ENCODE results near the gene AGTPBP1. TPM values are rescaled to one million over a fixed set of nuclear protein-coding genes. Genes with fewer than 3 reads are reported as not detected.

AGTPBP1 gene
- 3.8 and 4.3 TPM in 2 replicates for polyA plus RNA-seq (2012; rRNA removed)
- 5.1 and 6.7 TPM in 2 replicates for polyA plus RNA-seq (2012; cell fraction: cytosol; rRNA removed)
- polyA plus RNA-seq (2012; cell fraction: nucleus; rRNA removed): 3.8 and 9.4 TPM in 2 replicates

GRCh38 chr9:85741875-85742596, at the start of gene AGTPBP1:
Gene AGTPBP1, minus strand, starts transcription at chr9:85741954. Its CDS starts 29,421 bp downstream, at chr9:85712533.
- no peak for TF ChIP-seq REST (IDR thresholded peaks at IDR 0.05; ENCODE audit: low read depth, low read length)
- 0 out of 2 replicates have a peak, but pooled peaks have one; percentile 24 for TF ChIP-seq USF2 (IDR thresholded peaks at IDR 0.05; ENCODE audit: borderline replicate concordance, low read depth, low read length)
- peak; percentile 62 for TF ChIP-seq NRF1 (IDR thresholded peaks at IDR 0.05; ENCODE audit: low read depth, low read length)
- TF ChIP-seq TAF1 (IDR thresholded peaks at IDR 0.05; ENCODE audit: borderline replicate concordance, low read depth, low read length): 0 out of 2 replicates have a peak, but pooled peaks have one; percentile 13
- TF ChIP-seq POLR2AphosphoS5 (IDR thresholded peaks at IDR 0.05; ENCODE audit: low read depth, low read length): peak; percentile 58; the same call in 1 of the 2 replicates
- no peak for TF ChIP-seq ELF1 (IDR thresholded peaks at IDR 0.05)
- no peak for TF ChIP-seq TCF12 (IDR thresholded peaks at IDR 0.05)
- peak; percentile 76 for TF ChIP-seq USF1 (IDR thresholded peaks at IDR 0.05; ENCODE audit: borderline replicate concordance, low read depth)
- peak; percentile 68 for TF ChIP-seq CHD2 (IDR thresholded peaks at IDR 0.05; ENCODE audit: low read length, partially characterized antibody)
- peak; percentile 33 for TF ChIP-seq MAX (IDR thresholded peaks at IDR 0.05; ENCODE audit: low read depth)
- no peak for TF ChIP-seq RFX5 (IDR thresholded peaks at IDR 0.05; ENCODE audit: low read length)
- peak; percentile 21; the same call in 1 of the 2 replicates for TF ChIP-seq PBX3 (IDR thresholded peaks at IDR 0.05)
- TF ChIP-seq IRF3 (IDR thresholded peaks at IDR 0.05; ENCODE audit: low read depth, low read length): no peak
- TF ChIP-seq MXI1 (IDR thresholded peaks at IDR 0.05; ENCODE audit: low read depth, low read length): peak; percentile 71; the same call in 1 of the 2 replicates
- Histone ChIP-seq H3K9me2 (no peaks in the 10 kb centered on the region), H3K9me3 (no peaks in the 10 kb centered on the region), H3K4me3 (ENCODE audit: low read depth in 2 of 2, low read length in 1 of 2) (peak within 1 kb of the TSS; percentile 95 to 97), H3K36me3 (replicated peaks in 1 of 2; ENCODE audit: control insufficient read depth in 1 of 2, insufficient read depth in 2 of 2, low read length in 1 of 2) (no peaks in the 10 kb centered on the region), H3K27ac (ENCODE audit: low read depth in 2 of 2, low read length in 1 of 2) (peak within 1 kb of the TSS; percentile 38 to 86; a peak in 3 of 4 replicates), H3K4me1 (ENCODE audit: control insufficient read depth in 1 of 2, insufficient read depth in 2 of 2, low read depth in 1 of 2, low read length in 1 of 2) (peaks cover 0 to 4% of the 10 kb centered on the region in 2 experiments; a peak in 1 of 4 replicates), H2AFZ (ENCODE audit: low read depth) (peak within 1 kb of the TSS; percentile 97), H3K9ac (peak within 1 kb of the TSS; percentile 77), H3F3A (replicated peaks; ENCODE audit: insufficient read depth) (peaks cover 8% of the 10 kb centered on the region), H3K79me2 (ENCODE audit: insufficient read depth) (peaks cover 37% of the 10 kb centered on the region), H4K20me1 (ENCODE audit: insufficient read depth) (no peaks in the 10 kb centered on the region), H3K4me2 (peak within 1 kb of the TSS; percentile 97), H3K27me3 (ENCODE audit: insufficient read depth) (no peaks in the 10 kb centered on the region)
- ChIA-PET CTCF (interaction anchor here (0.8 to 1.5 kb wide), 3 partner anchors 42 to 132 kb away, joined by 3 to 4 read pairs (median 4); no protein-coding TSS in a partner anchor), POLR2A (no interaction called here)
- DNase-seq: peak; percentile 96
- 1% methylated on average over 14 of the region's 77 CpGs for WGBS (ENCODE audit: low lambda C conversion rate)

Measured in SK-N-SH (cell line).